Forelimb muscle (tissue), 1 donor: ENCODE data around the gene PCDHGB5. TPM values are rescaled to one million over a fixed set of nuclear protein-coding genes. Genes with fewer than 3 reads are reported as not detected.
"Not testable (repeated sequence)": the region's sequence is repeated elsewhere in the genome, so short reads cannot be mapped to it uniquely, and the experiment has no call there.

Source experiments
- DNase-seq: peaks from one replicate; pipeline ENCODE4 v3.0.0-alpha.2; 2013; ENCODE audit warnings: low read depth
- polyA plus RNA-seq: library from polyadenylated mRNA; unstranded; fragments of 120-200 nt; gene quantifications from one replicate; pipeline ENCODE4 v1.2.1, GENCODE V29; 2013; ENCODE audit not compliant: insufficient read length

PCDHGB5 gene
- 3.1 TPM for polyA plus RNA-seq

DNA sequence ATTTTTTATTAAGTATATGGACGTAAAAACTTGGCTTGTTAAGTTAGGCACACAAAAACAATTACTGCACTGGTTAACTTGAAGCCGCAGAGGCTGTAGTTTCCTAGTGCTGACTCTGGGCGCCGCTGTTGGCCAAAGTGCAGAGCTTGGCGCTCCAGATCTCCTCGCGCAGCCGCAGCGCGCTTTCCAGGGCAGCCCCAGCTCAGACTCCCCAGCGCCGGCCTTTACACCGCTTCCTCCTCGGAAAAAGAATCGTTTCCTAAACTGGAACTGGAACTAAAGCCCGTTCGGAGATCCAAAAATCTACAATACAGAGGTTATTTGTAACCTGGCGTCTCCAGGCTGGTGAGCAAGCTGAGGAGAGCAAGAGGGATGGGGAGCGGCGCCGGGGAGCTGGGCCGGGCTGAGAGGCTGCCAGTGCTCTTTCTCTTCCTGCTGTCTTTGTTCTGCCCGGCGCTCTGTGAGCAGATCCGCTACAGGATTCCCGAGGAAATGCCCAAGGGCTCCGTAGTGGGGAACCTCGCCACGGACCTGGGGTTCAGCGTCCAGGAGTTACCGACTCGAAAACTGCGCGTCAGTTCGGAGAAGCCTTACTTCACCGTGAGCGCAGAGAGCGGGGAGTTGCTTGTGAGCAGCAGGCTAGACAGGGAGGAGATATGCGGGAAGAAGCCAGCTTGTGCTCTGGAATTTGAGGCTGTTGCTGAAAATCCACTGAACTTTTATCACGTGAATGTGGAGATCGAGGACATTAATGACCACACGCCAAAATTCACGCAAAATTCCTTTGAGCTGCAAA, at the start of gene PCDHGB5:
Gene PCDHGB5 (plus strand): TSS at position 192 of the 796 bp plus-strand sequence. CDS start 181 bp downstream, at position 373.
- not testable (repeated sequence) for DNase-seq

DNA sequence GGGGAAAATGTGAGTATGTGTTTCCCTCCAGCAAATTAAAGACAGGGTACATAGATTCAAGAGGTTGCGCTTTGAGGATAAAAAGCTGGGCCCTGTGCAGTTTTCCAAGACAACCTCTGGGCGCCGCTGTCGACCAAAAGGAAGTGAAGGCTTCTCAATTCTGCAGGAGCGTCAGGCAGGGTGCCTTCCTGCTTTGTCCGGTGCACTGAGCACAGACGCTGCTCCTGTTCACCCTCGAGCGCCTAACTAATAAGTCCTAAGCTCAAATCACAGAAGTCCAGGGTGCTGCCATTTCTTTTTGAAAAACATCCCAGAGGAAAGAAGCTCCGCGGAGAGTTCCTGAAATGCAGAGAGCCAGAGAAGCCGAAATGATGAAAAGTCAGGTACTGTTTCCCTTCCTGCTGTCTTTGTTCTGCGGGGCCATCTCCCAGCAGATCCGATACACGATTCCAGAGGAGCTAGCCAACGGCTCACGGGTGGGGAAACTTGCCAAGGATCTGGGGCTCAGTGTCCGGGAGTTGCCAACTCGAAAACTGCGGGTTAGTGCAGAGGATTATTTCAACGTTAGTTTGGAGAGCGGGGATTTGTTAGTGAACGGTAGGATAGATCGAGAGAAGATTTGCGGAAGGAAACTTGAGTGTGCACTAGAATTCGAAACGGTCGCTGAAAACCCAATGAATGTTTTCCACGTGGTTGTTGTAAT, 47.7 kb upstream of the PCDHGB5 start, which contains the start of gene PCDHGB1:
Gene PCDHGB1 (plus strand): TSS at position 183 of the 703 bp plus-strand sequence. CDS start 162 bp downstream, at position 345.
- no peak for DNase-seq

DNA sequence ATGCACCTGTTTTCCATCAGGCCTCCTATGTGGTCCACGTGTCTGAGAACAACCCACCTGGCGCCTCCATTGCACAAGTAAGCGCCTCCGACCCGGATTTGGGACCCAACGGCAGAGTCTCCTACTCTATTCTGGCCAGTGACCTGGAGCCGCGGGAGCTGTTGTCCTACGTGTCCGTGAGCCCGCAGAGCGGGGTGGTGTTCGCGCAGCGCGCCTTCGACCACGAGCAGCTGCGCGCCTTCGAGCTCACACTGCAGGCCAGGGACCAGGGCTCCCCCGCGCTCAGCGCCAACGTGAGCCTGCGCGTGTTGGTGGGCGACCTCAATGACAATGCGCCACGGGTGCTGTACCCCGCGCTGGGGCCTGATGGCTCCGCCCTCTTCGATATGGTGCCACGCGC, 46.2 kb upstream of the PCDHGB5 start:
- no peak for DNase-seq

DNA sequence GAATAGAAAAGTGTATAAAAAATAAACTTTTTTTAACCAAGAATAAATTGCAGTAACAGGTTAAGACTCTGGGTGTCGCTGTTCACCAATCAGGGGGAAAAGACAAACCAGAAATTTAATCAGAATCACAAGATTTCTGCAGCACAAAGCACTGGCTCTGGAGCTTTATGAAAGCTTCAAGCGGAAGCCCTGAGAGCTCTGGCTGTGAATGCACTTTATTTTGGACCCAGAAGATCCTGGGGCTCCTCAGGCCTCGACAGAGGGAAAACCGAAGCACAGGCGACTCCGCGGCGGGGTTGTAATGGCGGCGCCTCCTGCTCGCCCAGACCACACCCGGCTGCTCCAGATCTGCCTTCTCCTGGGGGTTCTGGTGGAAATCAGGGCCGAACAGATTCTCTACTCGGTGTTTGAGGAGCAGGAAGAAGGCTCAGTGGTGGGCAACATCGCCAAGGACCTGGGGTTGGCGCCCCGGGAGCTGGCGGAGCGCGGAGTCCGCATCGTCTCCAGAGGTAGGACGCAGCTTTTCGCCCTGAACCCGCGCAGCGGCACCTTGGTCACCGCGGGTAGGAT, 42.8 kb upstream of the PCDHGB5 start, which contains the start of gene PCDHGA4:
Gene PCDHGA4 (plus strand): TSS at position 122 of the 570 bp plus-strand sequence. CDS start 87 bp downstream, at position 209.
- DNase-seq = no peak

DNA sequence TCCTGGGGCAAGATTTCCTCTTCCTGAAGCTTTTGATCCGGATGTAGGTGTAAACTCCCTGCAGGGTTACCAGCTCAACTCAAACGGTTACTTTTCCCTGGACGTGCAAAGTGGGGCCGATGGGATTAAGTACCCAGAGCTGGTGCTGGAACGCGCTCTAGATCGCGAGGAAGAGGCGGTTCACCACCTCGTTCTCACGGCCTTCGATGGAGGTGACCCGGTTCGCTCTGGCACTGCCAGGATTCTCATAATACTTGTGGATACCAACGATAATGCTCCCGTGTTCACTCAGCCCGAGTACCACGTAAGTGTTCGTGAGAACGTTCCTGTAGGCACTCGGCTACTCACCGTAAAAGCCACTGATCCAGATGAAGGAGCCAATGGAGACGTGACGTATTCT, 42.1 kb upstream of the PCDHGB5 start:
- no peak for DNase-seq

DNA sequence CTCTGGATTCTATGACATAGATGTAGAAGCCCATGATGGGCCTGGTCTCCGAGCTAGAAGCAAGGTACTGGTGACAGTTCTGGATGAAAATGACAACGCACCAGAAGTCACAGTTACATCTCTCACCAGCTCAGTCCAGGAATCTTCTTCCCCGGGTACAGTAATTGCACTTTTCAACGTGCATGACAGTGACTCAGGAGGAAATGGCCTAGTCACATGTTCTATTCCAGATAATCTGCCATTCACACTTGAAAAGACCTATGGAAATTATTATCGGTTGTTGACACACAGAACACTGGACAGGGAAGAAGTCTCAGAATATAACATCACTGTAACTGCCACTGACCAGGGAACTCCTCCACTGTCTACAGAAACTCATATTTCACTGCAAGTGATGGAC, 41.6 kb upstream of the PCDHGB5 start:
- no peak for DNase-seq

DNA sequence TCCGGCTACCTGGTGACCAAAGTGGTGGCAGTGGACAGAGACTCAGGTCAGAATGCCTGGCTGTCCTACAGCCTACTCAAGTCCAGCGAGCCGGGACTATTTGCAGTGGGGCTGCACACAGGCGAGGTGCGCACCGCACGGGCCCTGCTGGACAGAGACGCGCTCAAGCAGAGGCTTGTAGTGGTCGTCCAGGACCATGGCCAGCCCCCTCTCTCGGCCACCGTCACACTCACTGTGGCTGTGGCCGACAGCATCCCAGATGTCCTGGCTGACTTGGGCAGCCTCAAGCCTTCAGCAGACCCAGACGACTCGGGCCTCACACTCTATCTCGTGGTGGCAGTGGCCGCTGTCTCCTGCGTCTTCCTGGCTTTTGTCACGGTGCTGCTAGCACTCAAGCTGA, 40.8 kb upstream of the PCDHGB5 start:
- no peak for DNase-seq

DNA sequence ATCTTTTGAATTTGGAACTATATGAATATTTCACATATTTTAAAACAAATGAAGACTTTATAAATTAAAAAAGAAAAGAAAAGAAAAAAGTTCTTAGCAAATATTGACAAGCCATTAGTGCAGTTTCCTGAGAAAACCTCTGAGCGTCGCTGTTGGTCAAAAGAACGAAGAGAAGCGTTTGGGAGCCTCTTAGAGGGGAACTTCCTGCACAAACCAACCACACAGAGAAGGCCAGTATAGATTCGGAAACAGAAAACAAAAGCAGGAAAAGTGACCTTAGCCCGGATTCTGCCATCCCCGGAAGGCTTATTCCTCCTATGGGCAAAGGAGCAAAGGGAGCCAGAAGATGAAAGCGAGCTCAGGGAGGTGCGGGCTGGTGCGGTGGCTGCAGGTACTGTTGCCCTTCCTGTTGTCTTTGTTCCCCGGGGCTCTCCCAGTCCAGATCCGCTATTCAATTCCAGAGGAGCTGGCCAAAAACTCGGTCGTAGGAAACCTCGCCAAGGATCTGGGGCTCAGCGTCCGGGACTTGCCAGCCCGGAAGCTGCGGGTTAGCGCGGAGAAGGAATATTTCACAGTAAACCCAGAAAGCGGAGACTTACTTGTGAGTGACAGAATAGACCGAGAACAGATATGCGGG, 37.8 kb upstream of the PCDHGB5 start, which contains the start of gene PCDHGB2:
Gene PCDHGB2 (plus strand): TSS at position 205 of the 637 bp plus-strand sequence. CDS start 142 bp downstream, at position 347.
- no peak for DNase-seq

DNA sequence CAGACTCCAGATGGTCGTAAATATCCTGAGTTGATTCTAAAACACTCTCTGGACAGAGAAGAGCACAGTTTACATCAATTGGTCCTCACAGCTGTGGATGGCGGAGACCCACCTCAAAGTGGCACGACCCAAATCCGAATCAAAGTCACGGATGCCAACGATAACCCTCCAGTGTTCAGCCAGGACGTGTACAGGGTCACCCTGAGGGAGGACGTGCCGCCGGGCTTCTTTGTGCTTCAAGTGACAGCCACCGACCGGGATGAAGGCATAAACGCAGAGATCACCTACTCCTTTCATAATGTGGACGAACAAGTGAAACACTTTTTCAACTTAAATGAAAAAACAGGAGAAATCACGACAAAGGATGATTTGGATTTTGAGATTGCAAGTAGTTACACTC, 37.1 kb upstream of the PCDHGB5 start:
- DNase-seq = no peak

DNA sequence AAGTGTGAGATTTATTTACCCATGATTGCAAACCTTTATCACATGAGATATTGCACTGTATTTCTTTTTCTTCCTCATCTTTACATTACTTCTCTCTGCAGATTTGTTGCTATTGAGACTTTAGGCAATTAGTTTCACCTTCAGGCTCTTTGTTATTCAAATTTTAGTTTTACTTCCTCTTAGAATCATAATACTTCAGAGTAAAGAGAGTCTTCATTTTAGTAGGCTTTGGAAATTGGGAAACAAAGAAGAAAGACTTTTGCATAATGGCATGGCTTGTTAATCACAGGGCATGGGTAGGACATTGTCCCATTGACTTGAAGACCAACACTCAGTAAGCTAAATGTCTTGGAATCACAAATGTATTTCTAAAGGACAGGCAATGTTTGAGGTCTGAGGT, 35.0 kb upstream of the PCDHGB5 start:
- no peak for DNase-seq

DNA sequence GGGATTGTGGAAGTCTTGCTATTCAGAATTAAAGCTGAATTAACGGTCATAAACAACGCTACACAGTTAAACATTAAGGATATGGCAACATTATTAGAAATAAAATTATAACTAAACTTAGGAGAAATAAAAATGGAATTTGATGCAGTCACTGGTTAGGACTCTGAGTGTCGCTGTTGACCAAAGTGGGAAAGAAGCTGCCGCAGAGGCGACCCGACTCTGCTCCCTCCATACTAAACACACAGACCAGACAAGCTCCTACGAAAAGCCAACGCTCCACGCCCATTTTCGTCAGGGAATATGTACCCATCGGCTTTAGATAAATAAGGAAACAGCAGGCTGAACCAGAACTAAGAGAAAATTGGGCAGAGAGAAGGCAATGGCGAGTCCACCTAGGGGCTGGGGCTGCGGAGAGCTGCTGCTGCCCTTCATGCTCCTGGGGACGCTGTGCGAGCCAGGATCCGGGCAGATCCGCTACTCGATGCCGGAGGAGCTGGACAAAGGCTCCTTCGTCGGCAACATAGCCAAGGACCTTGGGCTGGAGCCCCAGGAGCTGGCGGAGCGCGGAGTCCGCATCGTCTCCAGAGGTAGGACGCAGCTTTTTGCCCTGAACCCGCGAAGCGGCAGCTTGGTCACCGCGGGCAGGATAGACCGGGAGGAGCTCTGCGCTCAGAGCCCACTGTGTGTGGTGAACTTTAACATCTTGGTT, 33.6 kb upstream of the PCDHGB5 start, which contains the start of gene PCDHGA5:
Gene PCDHGA5 (plus strand): TSS at position 211 of the 709 bp plus-strand sequence. CDS start 169 bp downstream, at position 380.
- no peak for DNase-seq

DNA sequence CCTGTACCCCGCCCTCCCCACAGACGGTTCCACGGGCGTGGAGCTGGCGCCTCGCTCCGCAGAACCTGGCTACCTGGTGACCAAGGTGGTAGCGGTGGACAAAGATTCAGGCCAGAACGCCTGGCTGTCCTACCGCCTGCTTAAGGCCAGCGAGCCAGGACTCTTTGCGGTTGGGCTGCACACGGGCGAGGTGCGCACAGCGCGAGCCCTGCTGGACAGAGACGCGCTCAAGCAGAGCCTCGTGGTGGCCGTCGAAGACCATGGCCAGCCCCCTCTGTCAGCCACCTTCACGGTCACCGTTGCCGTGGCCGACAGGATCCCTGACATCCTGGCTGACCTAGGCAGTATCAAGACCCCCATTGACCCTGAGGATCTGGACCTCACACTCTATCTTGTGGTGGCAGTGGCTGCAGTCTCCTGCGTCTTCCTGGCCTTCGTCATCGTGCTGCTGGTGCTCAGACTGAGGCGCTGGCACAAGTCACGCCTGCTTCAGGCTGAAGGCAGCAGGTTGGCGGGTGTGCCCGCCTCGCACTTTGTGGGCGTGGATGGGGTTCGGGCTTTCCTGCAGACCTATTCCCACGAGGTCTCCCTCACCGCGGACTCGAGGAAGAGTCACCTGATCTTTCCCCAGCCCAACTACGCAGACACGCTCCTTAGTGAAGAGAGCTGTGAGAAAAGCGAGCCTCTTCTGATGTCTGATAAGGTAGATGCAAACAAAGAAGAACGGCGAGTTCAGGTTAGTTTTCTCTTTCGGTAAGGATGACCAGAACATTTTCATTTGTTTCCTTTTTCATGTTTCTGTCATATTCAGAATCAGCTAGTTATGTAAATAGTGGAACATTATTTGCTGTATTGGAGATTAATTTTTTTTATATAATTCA, 31.5 kb upstream of the PCDHGB5 start:
- DNase-seq = no peak

DNA sequence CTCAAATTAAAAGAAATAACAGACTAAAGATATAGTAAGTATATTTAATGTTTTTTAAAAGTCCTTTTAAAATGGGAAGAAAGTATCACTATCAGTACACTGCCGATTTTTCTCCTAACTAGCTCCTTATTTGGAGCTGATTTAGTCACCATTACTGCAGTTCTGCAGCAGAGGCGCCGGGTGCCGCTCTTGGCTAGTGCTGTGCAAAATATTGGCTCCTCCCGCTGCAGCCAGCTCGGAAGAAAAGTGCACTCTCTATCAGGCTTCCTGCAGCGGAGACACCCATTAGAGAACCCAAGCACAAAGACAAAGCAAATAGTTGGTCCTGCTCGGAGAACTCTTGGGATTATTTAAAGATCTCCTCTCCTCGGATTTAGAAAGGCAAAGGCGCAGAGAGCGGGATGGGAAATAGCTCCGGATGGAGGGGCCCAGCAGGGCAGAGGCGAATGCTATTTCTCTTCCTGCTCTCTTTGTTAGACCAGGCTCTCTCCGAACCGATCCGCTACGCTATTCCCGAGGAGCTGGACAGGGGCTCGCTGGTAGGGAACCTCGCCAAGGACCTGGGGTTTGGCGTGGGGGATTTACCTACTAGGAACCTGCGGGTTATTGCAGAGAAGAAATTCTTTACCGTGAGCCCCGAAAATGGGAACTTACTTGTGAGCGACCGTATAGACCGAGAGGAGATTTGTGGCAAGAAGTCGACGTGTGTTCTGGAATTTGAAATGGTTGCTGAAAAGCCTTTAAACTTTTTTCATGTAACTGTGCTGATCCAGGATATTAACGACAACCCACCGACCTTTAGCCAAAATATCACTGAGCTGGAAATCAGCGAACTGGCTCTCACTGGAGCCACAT, 27.5 kb upstream of the PCDHGB5 start, which contains the start of gene PCDHGB3:
Gene PCDHGB3 (plus strand): TSS at position 249 of the 855 bp plus-strand sequence. CDS start 153 bp downstream, at position 402.
- no peak for DNase-seq

DNA sequence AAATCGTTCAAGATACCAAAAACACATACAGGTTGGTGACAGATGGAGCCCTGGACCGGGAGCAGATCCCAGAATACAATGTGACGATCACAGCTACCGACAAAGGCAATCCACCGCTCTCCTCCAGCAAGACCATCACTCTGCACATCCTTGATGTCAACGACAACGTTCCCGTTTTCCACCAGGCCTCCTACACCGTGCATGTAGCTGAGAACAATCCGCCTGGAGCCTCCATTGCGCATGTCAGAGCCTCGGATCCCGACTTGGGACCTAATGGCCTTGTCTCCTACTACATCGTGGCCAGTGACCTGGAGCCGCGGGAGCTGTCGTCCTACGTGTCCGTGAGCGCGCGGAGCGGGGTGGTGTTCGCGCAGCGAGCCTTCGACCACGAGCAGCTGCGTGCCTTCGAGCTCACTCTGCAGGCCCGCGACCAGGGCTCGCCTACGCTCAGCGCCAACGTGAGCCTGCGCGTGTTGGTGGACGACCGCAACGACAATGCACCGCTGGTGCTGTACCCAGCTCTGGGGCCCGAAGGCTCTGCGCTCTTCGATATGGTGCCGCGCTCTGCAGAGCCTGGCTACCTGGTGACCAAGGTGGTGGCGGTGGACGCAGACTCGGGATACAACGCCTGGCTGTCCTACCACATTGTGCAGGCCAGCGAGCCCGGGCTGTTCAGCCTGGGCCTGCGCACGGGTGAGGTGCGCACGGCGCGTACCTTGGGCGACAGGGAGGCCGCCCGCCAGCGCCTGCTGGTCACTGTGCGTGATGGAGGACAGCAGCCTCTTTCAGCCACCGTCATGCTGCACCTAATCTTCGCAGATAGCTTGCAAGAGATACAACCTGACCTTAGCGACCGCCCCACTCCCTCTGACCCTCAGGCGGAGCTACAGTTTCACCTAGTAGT, 25.9 kb upstream of the PCDHGB5 start:
- DNase-seq = no peak

DNA sequence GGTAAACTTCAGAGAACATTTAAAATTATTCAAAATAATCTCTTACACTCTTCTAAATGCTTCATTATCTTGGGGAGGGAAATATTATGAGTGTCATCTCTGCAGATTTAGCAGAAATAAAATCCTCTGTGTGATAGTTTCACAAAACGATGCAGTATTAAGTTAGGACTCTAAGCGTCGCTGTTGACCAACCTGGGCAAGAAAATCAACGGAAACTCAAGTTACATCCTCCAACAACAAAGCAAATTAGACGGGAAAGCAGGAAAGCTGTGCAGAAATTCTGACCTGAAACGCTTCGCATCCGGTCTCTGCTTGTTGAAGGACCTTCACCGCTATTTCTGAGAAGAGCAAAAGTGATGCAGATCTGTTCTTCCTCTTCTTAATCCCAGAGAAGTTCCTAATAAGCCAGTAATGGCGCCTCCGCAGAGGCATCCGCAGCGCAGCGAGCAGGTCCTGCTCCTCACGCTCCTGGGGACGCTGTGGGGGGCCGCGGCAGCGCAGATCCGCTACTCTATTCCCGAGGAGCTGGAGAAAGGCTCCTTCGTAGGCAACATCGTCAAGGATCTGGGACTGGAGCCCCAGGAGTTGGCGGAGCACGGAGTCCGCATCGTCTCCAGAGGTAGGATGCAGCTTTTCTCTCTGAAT, 24.0 kb upstream of the PCDHGB5 start, which contains the start of gene PCDHGA6:
Gene PCDHGA6 (plus strand): TSS at position 219 of the 645 bp plus-strand sequence. CDS start 193 bp downstream, at position 412.
- no peak for DNase-seq

DNA sequence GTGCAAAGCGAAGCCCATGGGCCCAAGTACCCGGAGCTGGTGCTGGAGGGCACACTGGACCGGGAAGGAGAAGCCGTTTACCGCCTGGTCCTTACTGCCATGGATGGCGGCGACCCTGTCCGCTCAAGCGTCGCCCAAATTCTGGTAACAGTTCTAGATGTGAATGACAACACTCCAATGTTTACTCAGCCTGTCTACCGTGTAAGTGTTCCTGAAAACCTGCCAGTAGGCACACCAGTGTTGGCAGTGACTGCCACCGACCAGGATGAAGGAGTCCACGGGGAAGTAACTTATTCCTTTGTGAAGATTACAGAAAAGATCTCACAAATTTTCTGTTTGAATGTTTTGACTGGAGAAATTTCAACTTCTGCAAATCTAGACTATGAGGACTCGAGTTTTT, 23.1 kb upstream of the PCDHGB5 start:
- DNase-seq = no peak
